Suprapubic skin (tissue), 4 donors: ENCODE results near the gene TRMT61A. TPM values are rescaled to one million over a fixed set of nuclear protein-coding genes. Genes with fewer than 3 reads are reported as not detected.

ENCODE experiments used
- DNase-seq, 2 donors: peaks; one replicate each; pipeline ENCODE4 v3.0.0-alpha.2; 2019; ENCODE audit warnings: low spot score in 2 of 2
- H3K27ac ChIP-seq: fragments of 200-600 bp; sonication (generic); one replicate; pipeline ENCODE4 v1.5.1; 2019
- H3K27me3 ChIP-seq: fragments of 200-600 bp; sonication (generic); one replicate; pipeline ENCODE4 v1.5.1; 2019
- H3K36me3 ChIP-seq: fragments of 200-600 bp; sonication (generic); one replicate; pipeline ENCODE4 v1.5.1; 2019
- H3K4me1 ChIP-seq: fragments of 200-600 bp; sonication (generic); one replicate; pipeline ENCODE4 v1.5.1; 2019
- H3K4me3 ChIP-seq: fragments of 200-600 bp; sonication (generic); one replicate; pipeline ENCODE4 v1.5.1; 2019; ENCODE audit warnings: mild to moderate bottlenecking
- H3K9me3 ChIP-seq: fragments of 200-600 bp; sonication (generic); one replicate; pipeline ENCODE4 v1.5.1; 2019
- EP300 ChIP-seq: sonication (generic); formaldehyde crosslinking; IDR thresholded peaks from one replicate; pipeline ENCODE4 v1.6.1; 2017; ENCODE audit warnings: antibody characterized with exemption
- POLR2A ChIP-seq, 2 donors: fragments of 450-650 bp; IDR thresholded peaks; one replicate each; pipeline ENCODE4 v1.6.1; 2017; ENCODE audit warnings: antibody characterized with exemption in 2 of 2, mild to moderate bottlenecking in 2 of 2, moderate library complexity in 2 of 2
- POLR2AphosphoS5 ChIP-seq, 3 donors: sonication (generic); formaldehyde crosslinking; IDR thresholded peaks; one replicate each; pipeline ENCODE4 v1.6.1; 2017; ENCODE audit warnings: antibody characterized with exemption in 3 of 3
- WGBS: methylation state at CpG from one replicate; pipeline ENCODE4 v1.1.5; 2018; 5-methylcytosine and 5-hydroxymethylcytosine counted together
- total RNA-seq, 4 donors: library from RNA; depleted of rRNA; stranded (reverse); fragments of >200 nt; gene quantifications; one replicate each; pipeline ENCODE4 v1.1.0, GENCODE V29; 2016
- TF ChIP-seq, protein P1 (sequence below), 2 donors: fragments of 200-600 bp in 1 of 2; fragments of 450-650 bp in 1 of 2; sonication (generic) in 1 of 2; IDR thresholded peaks; one replicate each; pipeline ENCODE4 v1.5.1; 2016 to 2019; ENCODE audit warnings: antibody characterized with exemption in 2 of 2, mild to moderate bottlenecking in 1 of 2, moderate library complexity in 1 of 2

TRMT61A gene
- total RNA-seq, 4 donors from 2014 or later, result 15.9 to 21.9 (median 18.5) TPM

DNA sequence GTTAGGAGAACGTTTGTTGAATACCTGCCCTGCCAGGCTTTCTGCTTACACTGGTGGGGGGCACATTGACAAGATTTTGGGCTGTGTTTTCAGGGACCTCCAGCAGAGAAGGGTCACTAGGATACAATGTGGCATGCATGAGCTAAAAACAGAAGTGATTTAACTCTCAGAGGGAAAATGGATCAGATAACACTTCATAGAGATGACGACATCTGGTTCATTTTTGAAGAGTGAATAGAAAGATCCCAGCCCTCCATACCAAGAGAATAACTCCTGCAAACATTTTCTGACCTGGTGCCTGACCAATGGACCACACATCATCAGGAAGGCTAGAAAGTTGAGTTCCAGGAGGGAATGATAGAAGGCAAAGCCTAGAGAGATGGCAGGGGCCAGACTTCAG is 40.0 kb upstream of the TRMT61A start:
- peaks cover 9% of the 10 kb centered on the region for H3K4me1 ChIP-seq
- DNase-seq, result no peak
- no peak overlapping the region for H3K4me3 ChIP-seq
- 90% methylated on average over 2 of the region's 2 CpGs for whole genome bisulfite sequencing
- H3K36me3 ChIP-seq, result peaks cover 54% of the 10 kb centered on the region
- TF ChIP-seq EP300 (no peak), POLR2A (IDR thresholded peaks at IDR 0.05) (no peak), POLR2AphosphoS5 (IDR thresholded peaks at IDR 0.05) (no peak)
- TF ChIP-seq, protein P1, sequence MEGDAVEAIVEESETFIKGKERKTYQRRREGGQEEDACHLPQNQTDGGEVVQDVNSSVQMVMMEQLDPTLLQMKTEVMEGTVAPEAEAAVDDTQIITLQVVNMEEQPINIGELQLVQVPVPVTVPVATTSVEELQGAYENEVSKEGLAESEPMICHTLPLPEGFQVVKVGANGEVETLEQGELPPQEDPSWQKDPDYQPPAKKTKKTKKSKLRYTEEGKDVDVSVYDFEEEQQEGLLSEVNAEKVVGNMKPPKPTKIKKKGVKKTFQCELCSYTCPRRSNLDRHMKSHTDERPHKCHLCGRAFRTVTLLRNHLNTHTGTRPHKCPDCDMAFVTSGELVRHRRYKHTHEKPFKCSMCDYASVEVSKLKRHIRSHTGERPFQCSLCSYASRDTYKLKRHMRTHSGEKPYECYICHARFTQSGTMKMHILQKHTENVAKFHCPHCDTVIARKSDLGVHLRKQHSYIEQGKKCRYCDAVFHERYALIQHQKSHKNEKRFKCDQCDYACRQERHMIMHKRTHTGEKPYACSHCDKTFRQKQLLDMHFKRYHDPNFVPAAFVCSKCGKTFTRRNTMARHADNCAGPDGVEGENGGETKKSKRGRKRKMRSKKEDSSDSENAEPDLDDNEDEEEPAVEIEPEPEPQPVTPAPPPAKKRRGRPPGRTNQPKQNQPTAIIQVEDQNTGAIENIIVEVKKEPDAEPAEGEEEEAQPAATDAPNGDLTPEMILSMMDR (IDR thresholded peaks at IDR 0.05), result no peak
- no peaks in the 10 kb centered on the region for H3K27me3 ChIP-seq
- H3K27ac ChIP-seq, result no peak overlapping the region
- no peaks in the 10 kb centered on the region for H3K9me3 ChIP-seq

DNA sequence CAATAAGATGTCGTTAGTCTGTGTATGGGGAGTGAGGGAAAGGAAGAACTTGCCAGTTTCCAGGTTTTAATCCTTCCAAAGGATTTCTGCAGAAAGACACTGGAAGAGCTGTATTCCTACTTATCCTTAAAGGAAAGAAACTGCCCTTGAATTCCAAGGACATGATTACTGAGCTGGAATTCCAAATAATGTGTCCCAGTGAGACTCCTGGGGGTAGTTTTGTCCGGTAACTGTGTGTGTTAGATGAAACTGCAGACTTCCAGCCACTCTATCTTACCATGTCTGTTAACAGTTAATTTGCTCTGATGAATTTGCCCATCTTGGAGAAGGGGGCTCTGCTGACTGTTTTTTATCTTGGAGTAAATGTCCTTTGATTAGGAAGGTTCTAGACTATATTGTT is 39.4 kb upstream of the TRMT61A start:
- DNase-seq, result no peak
- peaks cover 60% of the 10 kb centered on the region for H3K36me3 ChIP-seq
- no peak overlapping the region for H3K4me3 ChIP-seq
- H3K4me1 ChIP-seq, result peaks cover 9% of the 10 kb centered on the region
- H3K27me3 ChIP-seq, result no peaks in the 10 kb centered on the region
- no peak overlapping the region for H3K27ac ChIP-seq
- TF ChIP-seq, protein P1 (IDR thresholded peaks at IDR 0.05), result no peak
- TF ChIP-seq EP300 (no peak), POLR2A (IDR thresholded peaks at IDR 0.05) (no peak), POLR2AphosphoS5 (IDR thresholded peaks at IDR 0.05) (no peak)
- WGBS, result 91% methylated on average over 2 of the region's 2 CpGs
- no peaks in the 10 kb centered on the region for H3K9me3 ChIP-seq

DNA sequence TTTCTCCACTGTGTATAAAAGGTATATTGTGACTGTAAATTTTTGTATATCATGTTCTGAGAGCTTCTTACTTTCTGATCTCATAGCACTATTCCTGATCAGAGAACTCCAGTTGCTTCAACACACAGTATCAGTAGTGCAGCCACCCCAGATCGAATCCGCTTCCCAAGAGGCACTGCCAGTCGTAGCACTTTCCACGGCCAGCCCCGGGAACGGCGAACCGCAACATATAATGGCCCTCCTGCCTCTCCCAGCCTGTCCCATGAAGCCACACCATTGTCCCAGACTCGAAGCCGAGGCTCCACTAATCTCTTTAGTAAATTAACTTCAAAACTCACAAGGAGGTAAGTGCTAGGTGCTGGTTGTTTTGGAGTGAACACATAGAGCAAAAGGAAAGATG is 37.3 kb upstream of the TRMT61A start:
- Histone ChIP-seq H3K9me3 (no peaks in the 10 kb centered on the region), H3K4me3 (no peak overlapping the region), H3K36me3 (peaks cover 77% of the 10 kb centered on the region), H3K4me1 (peaks cover 11% of the 10 kb centered on the region), H3K27ac (no peak overlapping the region), H3K27me3 (no peaks in the 10 kb centered on the region)
- peak in 1 of 2 donors; percentile 44 for DNase-seq
- 79% methylated on average over 10 of the region's 10 CpGs for WGBS
- TF ChIP-seq, protein P1 (IDR thresholded peaks at IDR 0.05), result no peak
- TF ChIP-seq POLR2A (IDR thresholded peaks at IDR 0.05) (no peak), EP300 (no peak)

DNA sequence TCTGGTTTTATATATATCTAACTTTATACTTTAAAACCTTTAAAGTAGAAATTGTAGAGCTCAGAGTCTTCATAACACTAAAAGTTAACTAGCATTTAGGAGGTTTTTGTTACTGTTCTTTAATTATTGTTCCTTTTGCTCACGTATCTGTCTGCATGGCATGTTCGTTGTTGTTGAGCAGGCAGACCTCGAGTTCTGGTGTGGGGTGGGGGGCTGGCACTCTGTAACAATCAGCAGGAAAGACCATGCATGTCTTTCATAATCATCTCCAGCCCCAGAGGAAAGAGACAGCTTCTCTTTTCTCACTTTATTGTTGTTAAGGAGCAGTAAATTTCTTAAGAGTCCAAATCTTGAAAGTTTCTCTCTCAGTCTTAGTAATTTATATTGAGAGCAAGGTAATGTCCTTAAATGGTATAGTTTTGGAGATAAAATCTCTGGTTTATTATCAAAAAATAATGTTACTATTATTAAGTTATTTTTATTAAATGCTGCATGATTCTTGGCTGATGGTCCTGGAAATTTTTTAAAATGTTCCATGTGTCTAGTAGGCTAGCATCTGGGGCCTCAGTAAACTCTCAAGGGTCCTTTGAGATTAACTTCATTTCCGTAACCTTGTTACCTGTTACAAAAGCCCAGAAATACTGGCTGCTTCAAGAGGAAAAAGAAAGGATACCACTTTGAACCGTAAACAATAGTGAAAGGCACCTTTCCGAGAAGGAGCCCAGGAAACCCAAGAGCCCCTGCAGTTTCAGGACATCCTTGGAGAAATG is 36.7 kb upstream of the TRMT61A start:
- Histone ChIP-seq H3K27me3 (no peaks in the 10 kb centered on the region), H3K36me3 (peaks cover 75% of the 10 kb centered on the region), H3K4me1 (peaks cover 11% of the 10 kb centered on the region), H3K27ac (peak overlapping the region; percentile 48), H3K4me3 (no peak overlapping the region), H3K9me3 (no peaks in the 10 kb centered on the region)
- 71% methylated on average over 6 of the region's 6 CpGs for WGBS
- TF ChIP-seq POLR2A (IDR thresholded peaks at IDR 0.05) (no peak), EP300 (no peak), POLR2AphosphoS5 (IDR thresholded peaks at IDR 0.05) (no peak)
- TF ChIP-seq, protein P1 (IDR thresholded peaks at IDR 0.05), result no peak
- peak in 1 of 2 donors; percentile 56 for DNase-seq

DNA sequence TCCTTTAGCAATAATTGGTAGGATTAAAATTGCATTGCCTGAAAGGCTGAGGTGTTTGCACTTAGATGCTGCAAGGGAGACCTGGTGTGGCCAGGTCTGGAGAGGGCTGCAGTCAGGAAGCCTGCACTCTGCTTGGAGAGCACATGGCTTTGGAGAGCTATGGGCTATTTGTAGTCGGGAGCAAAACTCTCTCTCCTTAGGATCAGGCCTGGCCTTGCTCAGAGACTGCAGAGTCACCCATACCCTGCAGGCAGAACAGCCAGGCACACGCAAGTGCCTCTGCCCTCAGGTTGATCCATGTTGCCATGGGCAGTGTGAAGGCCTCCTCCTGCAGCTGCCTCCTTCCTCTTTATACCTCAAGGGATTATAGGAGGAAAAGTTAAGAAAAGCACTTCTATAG is 33.1 kb upstream of the TRMT61A start:
- Histone ChIP-seq H3K27ac (no peak overlapping the region), H3K4me3 (no peak overlapping the region), H3K36me3 (peaks cover 54% of the 10 kb centered on the region), H3K27me3 (no peaks in the 10 kb centered on the region), H3K4me1 (peaks cover 22% of the 10 kb centered on the region), H3K9me3 (no peaks in the 10 kb centered on the region)
- DNase-seq, result peak; percentile 35
- 47% methylated on average over 2 of the region's 2 CpGs for WGBS
- TF ChIP-seq POLR2AphosphoS5 (IDR thresholded peaks at IDR 0.05) (no peak), POLR2A (IDR thresholded peaks at IDR 0.05) (no peak), EP300 (no peak)
- TF ChIP-seq, protein P1 (IDR thresholded peaks at IDR 0.05), result no peak
